Thoracic aorta (tissue), 2 donors: Measurements from ENCODE around the gene ADGRG1. TPM values are rescaled to one million over a fixed set of nuclear protein-coding genes. Genes with fewer than 3 reads are reported as not detected.

Source experiments
- ATAC-seq: fragments of 150-250 bp; one replicate; pipeline ENCODE4 v1.8.0; 2017; ENCODE audit warnings: low read depth; ENCODE audit not compliant: insufficient number of reproducible peaks, low FRiP score
- DNase-seq: peaks from one replicate; pipeline ENCODE4 v3.0.0-alpha.2; 2020; ENCODE audit warnings: low spot score
- H3K27ac ChIP-seq, 2 donors: fragments of 200-600 bp; sonication (generic); 1 replicate in 1 of 2; 2 replicates in 1 of 2; pipeline ENCODE4 v1.5.1; 2016; ENCODE audit warnings: mild to moderate bottlenecking in 2 of 2, moderate library complexity in 2 of 2
- H3K27me3 ChIP-seq: fragments of 200-600 bp; sonication (generic); replicated peaks from 2 replicates; pipeline ENCODE4 v1.6.0; 2016; ENCODE audit warnings: mild to moderate bottlenecking; ENCODE audit not compliant: insufficient read depth
- H3K36me3 ChIP-seq: fragments of 200-600 bp; sonication (generic); one replicate; pipeline ENCODE4 v1.5.1; 2016
- H3K4me1 ChIP-seq, 2 donors: fragments of 200-600 bp; sonication (generic); 1 replicate in 1 of 2; 2 replicates in 1 of 2; pipeline versions ENCODE4 v1.5.1 to v1.6.0; 2016; ENCODE audit warnings: low read depth in 2 of 2, mild to moderate bottlenecking in 1 of 2; ENCODE audit not compliant: control insufficient read depth in 1 of 2
- H3K4me3 ChIP-seq: fragments of 200-600 bp; sonication (generic); 2 replicates; pipeline ENCODE4 v1.5.1; 2016; ENCODE audit warnings: mild to moderate bottlenecking
- H3K9me3 ChIP-seq: fragments of 200-600 bp; sonication (generic); 2 replicates; pipeline ENCODE4 v1.5.1; 2016
- CTCF ChIP-seq: fragments of 200-600 bp; sonication (generic); IDR thresholded peaks from one replicate; pipeline ENCODE4 v1.5.1; 2019; ENCODE audit warnings: antibody characterized with exemption
- total RNA-seq, 2 donors: library from RNA; depleted of rRNA; stranded (reverse); fragments of >200 nt; gene quantifications; one replicate each; pipeline versions ENCODE4 v1.1.0 to v1.2.3, GENCODE V29; 2016

Gene ADGRG1
- total RNA-seq, 2 donors from 2014 or later: 5.4 to 79.1 TPM

- H3K36me3 ChIP-seq: no peaks in the 10 kb centered on the region
- peaks cover 0 to 6% of the 10 kb centered on the region in 2 donors for H3K4me1 ChIP-seq
- ATAC-seq: no peak
- H3K27me3 ChIP-seq: no peaks in the 10 kb centered on the region
- H3K9me3 ChIP-seq: no peaks in the 10 kb centered on the region
- H3K4me3 ChIP-seq: no peak overlapping the region
- no peak for DNase-seq
- H3K27ac ChIP-seq: no peak overlapping the region
- TF ChIP-seq CTCF: no peak
Observed at GRCh38 chr16:57613514-57613913, 14.9 kb upstream of the ADGRG1 start.

GRCh38 chr16:57614536-57614935 is 13.9 kb upstream of the ADGRG1 start:
- H3K27ac ChIP-seq: no peak overlapping the region
- TF ChIP-seq CTCF: no peak

GRCh38 chr16:57614944-57615343 is 13.5 kb upstream of the ADGRG1 start:
- Histone ChIP-seq H3K4me3 (no peak overlapping the region), H3K4me1 (peaks cover 0 to under 1% of the 10 kb centered on the region in 2 donors), H3K27ac (no peak overlapping the region), H3K9me3 (no peaks in the 10 kb centered on the region), H3K27me3 (no peaks in the 10 kb centered on the region), H3K36me3 (no peaks in the 10 kb centered on the region)
- no peak for TF ChIP-seq CTCF
- DNase-seq (no peak), ATAC-seq (no peak)

More at GRCh38 chr16:57614536-57614935, 13.9 kb upstream of the ADGRG1 start:
- no peak for DNase-seq
- no peak for ATAC-seq
- Histone ChIP-seq H3K4me3 (no peak overlapping the region), H3K4me1 (peaks cover 0 to 5% of the 10 kb centered on the region in 2 donors), H3K9me3 (no peaks in the 10 kb centered on the region), H3K27me3 (no peaks in the 10 kb centered on the region), H3K36me3 (no peaks in the 10 kb centered on the region)

- H3K27me3 ChIP-seq: no peaks in the 10 kb centered on the region
- H3K4me3 ChIP-seq: no peak overlapping the region
- ATAC-seq (no peak), DNase-seq (no peak)
- H3K36me3 ChIP-seq: no peaks in the 10 kb centered on the region
- TF ChIP-seq CTCF: no peak
- no peaks in the 10 kb centered on the region for H3K9me3 ChIP-seq
- H3K4me1 ChIP-seq: no peaks in the 10 kb centered on the region
- H3K27ac ChIP-seq: no peak overlapping the region
Observed at GRCh38 chr16:57615813-57616212, 12.6 kb upstream of the ADGRG1 start.

GRCh38 chr16:57616241-57616640 is 12.2 kb upstream of the ADGRG1 start:
- Histone ChIP-seq H3K4me3 (no peak overlapping the region), H3K4me1 (no peaks in the 10 kb centered on the region), H3K9me3 (no peaks in the 10 kb centered on the region), H3K27ac (no peak overlapping the region), H3K27me3 (no peaks in the 10 kb centered on the region), H3K36me3 (no peaks in the 10 kb centered on the region)
- ATAC-seq: no peak
- no peak for TF ChIP-seq CTCF
- DNase-seq: no peak
